Gastroesophageal sphincter (tissue), 3 donors: ENCODE data around the gene GRIFIN.

Source experiments
- CTCF ChIP-seq, 4 experiments: fragments of 200-600 bp in 2 of 4; fragments of 450-650 bp in 2 of 4; sonication (generic) in 1 of 4; IDR thresholded peaks; one replicate each; pipeline ENCODE4 v1.5.1; 2017 to 2019; ENCODE audit warnings: antibody characterized with exemption in 4 of 4, mild to moderate bottlenecking in 2 of 4, moderate library complexity in 2 of 4
- EP300 ChIP-seq: sonication (generic); formaldehyde crosslinking; IDR thresholded peaks from one replicate; pipeline ENCODE4 v1.6.1; 2017; ENCODE audit warnings: antibody characterized with exemption, mild to moderate bottlenecking
- POLR2A ChIP-seq, 2 donors: fragments of 450-650 bp; IDR thresholded peaks; one replicate each; pipeline ENCODE4 v1.6.1; 2017; ENCODE audit warnings: antibody characterized with exemption in 2 of 2, mild to moderate bottlenecking in 2 of 2, moderate library complexity in 1 of 2
- POLR2AphosphoS5 ChIP-seq: sonication (generic); formaldehyde crosslinking; IDR thresholded peaks from one replicate; pipeline ENCODE4 v1.6.1; 2017; ENCODE audit warnings: antibody characterized with exemption

- TF ChIP-seq CTCF (IDR thresholded peaks at IDR 0.05) = no peak
- TF ChIP-seq POLR2A (IDR thresholded peaks at IDR 0.05) = no peak
- no peak for TF ChIP-seq EP300
- no peak for TF ChIP-seq POLR2AphosphoS5
Observed at GRCh38 chr7:2492038-2492437, 15.8 kb upstream of the GRIFIN start.
